Testis (tissue), 2 donors: ENCODE results near the gene ADIRF.

ENCODE experiments used
- CTCF ChIP-seq, 3 experiments: fragments of 450-650 bp in 2 of 3; fragments of 200-600 bp in 1 of 3; sonication (generic) in 1 of 3; IDR thresholded peaks; one replicate each; pipeline ENCODE4 v1.5.1; 2016 to 2019; ENCODE audit warnings: antibody characterized with exemption in 3 of 3, mild to moderate bottlenecking in 2 of 3, moderate library complexity in 1 of 3
- POLR2A ChIP-seq: fragments of 450-650 bp; IDR thresholded peaks from one replicate; pipeline ENCODE4 v1.6.1; 2017; ENCODE audit warnings: antibody characterized with exemption, mild to moderate bottlenecking, moderate library complexity

GRCh38 chr10:86944471-86944870 lies 23.8 kb upstream of the ADIRF start:
- TF ChIP-seq POLR2A (no peak), CTCF (IDR thresholded peaks at IDR 0.05) (no peak)
